ENCODE measurements around the gene EIF5.

The EIF5 gene

GRCh38 chr14:103370087-103370486 lies 36.0 kb downstream of the EIF5 start:
- DNase-seq (ENCODE audit: low spot score): no peak

GRCh38 chr14:103372017-103372416 lies 38.0 kb downstream of the EIF5 start:
- no peak for DNase-seq (ENCODE audit: low spot score)

- peak; percentile 94 for DNase-seq (ENCODE audit: low spot score)
These were observed 38.7 kb downstream of the EIF5 start for GRCh38 chr14:103372552-103373304.

GRCh38 chr14:103374121-103374520 lies 40.1 kb downstream of the EIF5 start:
- DNase-seq (ENCODE audit: low spot score): no peak

GRCh38 chr14:103377522-103378037 lies 43.5 kb downstream of the EIF5 start:
- no peak for DNase-seq (ENCODE audit: low spot score)

GRCh38 chr14:103378038-103378854 lies 44.2 kb downstream of the EIF5 start:
- no peak for DNase-seq (ENCODE audit: low spot score)

GRCh38 chr14:103380719-103381377 lies 46.8 kb downstream of the EIF5 start:
- DNase-seq (ENCODE audit: low spot score): no peak

- peak; percentile 63 for DNase-seq (ENCODE audit: low spot score)
These were observed 48.3 kb downstream of the EIF5 start for GRCh38 chr14:103382376-103382775.

GRCh38 chr14:103384450-103385151 lies 50.6 kb downstream of the EIF5 start:
- DNase-seq (ENCODE audit: low spot score): no peak

GRCh38 chr14:103385152-103385928 lies 51.3 kb downstream of the EIF5 start, which contains the start of gene MARK3:
MARK3 (plus strand) TSS chr14:103385415; CDS start chr14:103386030, 615 bp downstream.
- peak; percentile 98 for DNase-seq (ENCODE audit: low spot score)

GRCh38 chr14:103385929-103386712 lies 52.1 kb downstream of the EIF5 start:
- DNase-seq (ENCODE audit: low spot score): no peak

GRCh38 chr14:103386713-103387329 lies 52.8 kb downstream of the EIF5 start:
- no peak for DNase-seq (ENCODE audit: low spot score)

GRCh38 chr14:103388664-103389063 lies 54.6 kb downstream of the EIF5 start:
- no peak for DNase-seq (ENCODE audit: low spot score)

- DNase-seq (ENCODE audit: low spot score): no peak
These were observed 56.6 kb downstream of the EIF5 start for GRCh38 chr14:103390605-103391004.

- peak; percentile 55 for DNase-seq (ENCODE audit: low spot score)
These were observed 57.0 kb downstream of the EIF5 start for GRCh38 chr14:103391048-103391447.

- no peak for DNase-seq (ENCODE audit: low spot score)
These were observed 58.1 kb downstream of the EIF5 start for GRCh38 chr14:103392106-103392505.

- DNase-seq (ENCODE audit: low spot score): no peak
These were observed 58.5 kb downstream of the EIF5 start for GRCh38 chr14:103392572-103392971.

GRCh38 chr14:103393070-103393469 lies 59.0 kb downstream of the EIF5 start:
- DNase-seq (ENCODE audit: low spot score): no peak

All from AG20443 (cell line).